Measurements from ENCODE around the gene ASTN2.

GRCh38 chr9:116765011-116765410 lies 649.8 kb downstream of the ASTN2 start:
- TF ChIP-seq EZH2 (IDR thresholded peaks at IDR 0.05; ENCODE audit: insufficient read depth, poor library complexity, severe bottlenecking) (no peak), EZH2phosphoT487 (IDR thresholded peaks at IDR 0.05; ENCODE audit: insufficient read depth, low read depth) (no peak)

All from GM23248 (cell line).